Measurements from ENCODE around the gene SPACA6. TPM values are rescaled to one million over a fixed set of nuclear protein-coding genes. Genes with fewer than 3 reads are reported as not detected.

Gene SPACA6
- total RNA-seq, 2 donors from 2014 or later, result 24.6 to 47.7 TPM

DNA sequence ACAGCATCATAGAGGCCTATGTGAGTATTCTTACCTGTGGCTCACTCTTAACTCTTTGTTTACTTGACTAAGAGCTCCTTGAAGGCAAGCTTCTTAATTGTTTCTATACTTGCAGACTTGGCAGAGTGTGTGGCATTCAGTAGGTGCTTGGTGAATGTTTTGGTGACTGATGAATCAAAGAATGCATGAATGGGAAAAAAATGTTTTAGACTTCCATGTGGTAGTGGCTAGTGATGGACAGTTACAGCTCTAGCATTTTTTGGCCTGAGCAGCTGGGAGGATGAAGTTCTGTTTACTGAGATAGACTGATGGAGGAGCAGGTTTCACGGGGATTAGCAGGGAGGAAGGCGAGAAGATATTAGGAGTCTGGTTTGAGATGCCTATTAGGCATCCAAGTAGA, 17.0 kb downstream of the SPACA6 start:
- Histone ChIP-seq H3K27me3 (replicated peaks; ENCODE audit: insufficient read depth) (no peaks in the 10 kb centered on the region), H3K4me1 (replicated peaks) (no peaks in the 10 kb centered on the region), H3K36me3 (no peaks in the 10 kb centered on the region), H3K4me3 (no peak overlapping the region), H3K9me3 (no peaks in the 10 kb centered on the region), H3K27ac (no peak overlapping the region)
- DNase-seq (ENCODE audit: low spot score), result no peak
- TF ChIP-seq POLR2AphosphoS5 (IDR thresholded peaks at IDR 0.05), result no peak
- TF ChIP-seq, protein P1, sequence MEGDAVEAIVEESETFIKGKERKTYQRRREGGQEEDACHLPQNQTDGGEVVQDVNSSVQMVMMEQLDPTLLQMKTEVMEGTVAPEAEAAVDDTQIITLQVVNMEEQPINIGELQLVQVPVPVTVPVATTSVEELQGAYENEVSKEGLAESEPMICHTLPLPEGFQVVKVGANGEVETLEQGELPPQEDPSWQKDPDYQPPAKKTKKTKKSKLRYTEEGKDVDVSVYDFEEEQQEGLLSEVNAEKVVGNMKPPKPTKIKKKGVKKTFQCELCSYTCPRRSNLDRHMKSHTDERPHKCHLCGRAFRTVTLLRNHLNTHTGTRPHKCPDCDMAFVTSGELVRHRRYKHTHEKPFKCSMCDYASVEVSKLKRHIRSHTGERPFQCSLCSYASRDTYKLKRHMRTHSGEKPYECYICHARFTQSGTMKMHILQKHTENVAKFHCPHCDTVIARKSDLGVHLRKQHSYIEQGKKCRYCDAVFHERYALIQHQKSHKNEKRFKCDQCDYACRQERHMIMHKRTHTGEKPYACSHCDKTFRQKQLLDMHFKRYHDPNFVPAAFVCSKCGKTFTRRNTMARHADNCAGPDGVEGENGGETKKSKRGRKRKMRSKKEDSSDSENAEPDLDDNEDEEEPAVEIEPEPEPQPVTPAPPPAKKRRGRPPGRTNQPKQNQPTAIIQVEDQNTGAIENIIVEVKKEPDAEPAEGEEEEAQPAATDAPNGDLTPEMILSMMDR (IDR thresholded peaks at IDR 0.05), result no peak
- TF ChIP-seq POLR2A (IDR thresholded peaks at IDR 0.05), result no peak
- intact Hi-C loops (cut with DNase I), result no loop called here
- 53% methylated on average over 2 of the region's 2 CpGs for WGBS

DNA sequence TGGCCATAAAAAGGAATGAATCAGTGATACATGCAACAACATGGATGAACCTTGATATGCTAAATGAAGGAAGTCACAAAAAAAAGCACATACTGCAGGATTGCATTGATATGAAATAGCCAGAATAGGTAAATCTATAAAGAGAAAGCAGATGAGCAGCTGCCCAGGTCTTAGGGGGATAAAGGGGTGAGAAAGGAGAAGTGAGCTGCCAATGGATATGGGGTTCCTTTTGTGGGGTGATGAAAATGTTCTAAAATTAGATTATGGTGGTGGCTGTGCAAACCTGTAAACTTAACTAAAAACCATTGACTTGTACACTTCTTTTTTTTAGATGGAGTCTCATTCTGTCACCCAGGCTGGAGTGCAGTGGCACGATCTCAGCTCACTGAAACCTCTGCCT, 18.6 kb downstream of the SPACA6 start:
- H3K4me3 ChIP-seq, result no peak overlapping the region
- WGBS, result 80% methylated on average over 1 of the region's 1 CpG
- DNase-seq (ENCODE audit: low spot score), result no peak
- no peak overlapping the region for H3K27ac ChIP-seq
- H3K36me3 ChIP-seq, result no peaks in the 10 kb centered on the region
- no peaks in the 10 kb centered on the region for H3K27me3 ChIP-seq (replicated peaks; ENCODE audit: insufficient read depth)
- intact Hi-C loops (cut with DNase I), result no loop called here
- H3K4me1 ChIP-seq (replicated peaks), result no peaks in the 10 kb centered on the region
- TF ChIP-seq POLR2AphosphoS5 (IDR thresholded peaks at IDR 0.05) (no peak), POLR2A (IDR thresholded peaks at IDR 0.05) (no peak)
- TF ChIP-seq, protein P1 (IDR thresholded peaks at IDR 0.05), result no peak
- no peaks in the 10 kb centered on the region for H3K9me3 ChIP-seq

DNA sequence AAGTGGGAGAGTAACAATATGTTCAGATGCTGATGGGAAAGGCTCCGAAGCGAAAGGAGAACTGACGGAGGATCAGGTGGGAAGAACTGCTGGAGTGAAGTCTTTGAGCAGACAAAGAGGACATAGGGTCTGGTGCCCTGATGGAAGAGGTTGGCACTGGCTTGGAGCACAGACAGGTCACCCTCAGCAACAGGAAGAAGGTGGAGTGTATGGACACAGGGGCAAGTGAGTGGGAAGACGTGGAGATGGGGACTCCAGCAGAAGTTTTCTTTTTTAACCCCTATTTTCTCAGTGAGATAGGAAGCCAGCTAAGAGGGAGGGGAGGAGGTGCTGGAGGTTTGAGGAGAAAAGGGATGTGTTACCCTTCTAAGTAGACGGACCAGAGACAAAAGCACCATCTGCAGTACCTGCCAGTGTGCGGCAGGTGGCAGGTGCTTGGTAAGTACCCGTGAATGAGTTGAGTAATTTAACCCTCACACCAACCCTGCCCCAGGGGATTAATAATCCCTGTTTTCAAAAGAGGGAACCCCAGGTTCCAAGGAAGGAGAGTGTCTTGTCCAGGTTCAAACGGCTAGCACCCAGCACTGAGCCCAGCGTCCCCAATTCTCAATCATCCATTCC, 19.4 kb downstream of the SPACA6 start:
- Histone ChIP-seq H3K4me3 (no peak overlapping the region), H3K27me3 (replicated peaks; ENCODE audit: insufficient read depth) (peaks cover under 1% of the 10 kb centered on the region), H3K36me3 (no peaks in the 10 kb centered on the region), H3K4me1 (replicated peaks) (no peaks in the 10 kb centered on the region), H3K27ac (no peak overlapping the region), H3K9me3 (no peaks in the 10 kb centered on the region)
- intact Hi-C loops (cut with DNase I), result no loop called here
- TF ChIP-seq, protein P1 (IDR thresholded peaks at IDR 0.05), result peak in 3 of 4 experiments; percentile 39 to 63 (median 54)
- TF ChIP-seq POLR2AphosphoS5 (IDR thresholded peaks at IDR 0.05) (no peak), POLR2A (IDR thresholded peaks at IDR 0.05) (no peak)
- no peak for DNase-seq (ENCODE audit: low spot score)
- 38% methylated on average over 9 of the region's 9 CpGs for WGBS

DNA sequence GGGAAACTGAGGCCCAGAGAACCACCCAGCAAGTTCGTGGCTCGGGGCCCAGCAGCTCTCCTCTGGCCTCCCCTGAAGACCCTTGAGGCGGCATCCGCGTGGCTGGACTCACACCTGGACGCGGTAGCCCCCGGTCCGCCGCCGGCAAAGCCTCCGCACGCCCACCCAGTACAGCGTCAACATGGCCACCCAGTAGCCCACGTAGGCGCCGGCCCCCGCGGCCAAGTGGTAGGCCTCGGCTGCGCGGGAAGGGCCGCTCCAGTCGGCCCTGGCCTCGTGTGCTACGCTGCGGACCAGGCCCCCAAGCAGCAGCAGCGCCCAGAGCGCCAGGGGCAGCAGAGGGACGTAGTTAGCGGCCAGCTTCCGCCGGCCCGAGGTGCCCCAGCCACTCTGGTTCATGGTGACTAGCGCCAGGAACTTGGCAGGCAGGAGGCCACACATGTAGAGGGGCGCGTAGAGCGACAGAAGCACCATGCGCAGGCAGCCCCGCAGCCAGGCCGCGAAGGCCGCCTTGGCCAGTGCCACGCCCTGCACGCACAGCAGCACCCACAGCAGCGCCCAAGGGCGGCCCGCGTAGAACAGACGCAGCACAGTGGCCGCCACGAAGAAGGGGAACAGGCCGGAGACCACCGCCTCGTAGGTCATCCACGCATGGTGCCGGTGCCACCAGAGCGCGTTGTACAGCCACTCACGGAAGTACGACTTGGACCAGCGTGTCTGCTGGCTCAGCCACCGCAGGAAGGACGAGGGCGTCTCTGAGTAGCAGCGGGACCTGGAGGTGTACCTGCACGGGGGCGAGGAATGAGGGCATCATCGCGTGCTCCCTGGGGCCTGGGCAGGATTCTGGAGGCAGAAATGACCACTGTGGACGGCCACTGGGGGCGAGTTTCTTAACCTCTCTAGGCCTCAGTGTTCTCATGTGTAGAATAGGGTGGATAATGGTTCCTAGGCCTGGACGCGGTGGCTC, 20.5 kb downstream of the SPACA6 start:
- Histone ChIP-seq H3K4me1 (replicated peaks) (no peaks in the 10 kb centered on the region), H3K9me3 (no peaks in the 10 kb centered on the region), H3K4me3 (no peak overlapping the region), H3K27ac (no peak overlapping the region), H3K36me3 (no peaks in the 10 kb centered on the region), H3K27me3 (replicated peaks; ENCODE audit: insufficient read depth) (peaks cover 4% of the 10 kb centered on the region)
- intact Hi-C loops (cut with DNase I), result no loop called here
- WGBS, result 94% methylated on average over 58 of the region's 74 CpGs
- TF ChIP-seq, protein P1 (IDR thresholded peaks at IDR 0.05), result no peak
- TF ChIP-seq POLR2AphosphoS5 (IDR thresholded peaks at IDR 0.05), result no peak
- TF ChIP-seq POLR2A (IDR thresholded peaks at IDR 0.05), result no peak
- no peak for DNase-seq (ENCODE audit: low spot score)

Data from prostate gland (tissue), 2 donors.